Smooth muscle cell (in vitro differentiated cells): ENCODE data around the gene MARCHF5. TPM values are rescaled to one million over a fixed set of nuclear protein-coding genes. Genes with fewer than 3 reads are reported as not detected.

Source experiments
- DNase-seq: peaks from one replicate; lab custom pipeline; 2025; ENCODE audit not compliant: unreplicated experiment; lab: John Stamatoyannopoulos, UW
- H2AFZ ChIP-seq: fragments of 200-600 bp; sonication (generic); 2 replicates; pipeline ENCODE4 v1.6.0; 2016; ENCODE audit warnings: antibody characterized with exemption, low read depth, mild to moderate bottlenecking
- H3F3A ChIP-seq: fragments of 200-600 bp; sonication (generic); 2 replicates; pipeline ENCODE4 v1.6.0; 2017; ENCODE audit warnings: antibody characterized with exemption, low read depth
- H3K27ac ChIP-seq: fragments of 200-600 bp; sonication (generic); 2 replicates; pipeline ENCODE4 v1.5.1; 2016; ENCODE audit warnings: low read depth, mild to moderate bottlenecking
- H3K27me3 ChIP-seq: fragments of 200-600 bp; sonication (generic); 2 replicates; pipeline ENCODE4 v1.6.1; 2016; ENCODE audit warnings: low read depth, mild to moderate bottlenecking
- H3K36me3 ChIP-seq: fragments of 200-600 bp; sonication (generic); 2 replicates; pipeline ENCODE4 v1.5.1; 2016; ENCODE audit warnings: low read depth
- H3K4me1 ChIP-seq: fragments of 200-600 bp; sonication (generic); 2 replicates; pipeline ENCODE4 v1.5.1; 2016; ENCODE audit warnings: low read depth
- H3K4me2 ChIP-seq: fragments of 200-600 bp; sonication (generic); 2 replicates; pipeline ENCODE4 v1.6.0; 2016; ENCODE audit warnings: mild to moderate bottlenecking
- H3K4me3 ChIP-seq: fragments of 200-600 bp; sonication (generic); 2 replicates; pipeline ENCODE4 v1.5.1; 2016; ENCODE audit warnings: mild to moderate bottlenecking
- H3K79me2 ChIP-seq: fragments of 200-600 bp; sonication (generic); 2 replicates; pipeline ENCODE4 v1.6.0; 2016; ENCODE audit warnings: low read depth, mild to moderate bottlenecking
- H3K9ac ChIP-seq: fragments of 200-600 bp; sonication (generic); 2 replicates; pipeline ENCODE4 v1.6.0; 2016; ENCODE audit warnings: low read depth
- H3K9me3 ChIP-seq: fragments of 200-600 bp; sonication (generic); replicated peaks from 2 replicates; pipeline ENCODE4 v1.5.1; 2016; ENCODE audit warnings: low read depth
- H4K20me1 ChIP-seq: fragments of 200-600 bp; sonication (generic); 2 replicates; pipeline ENCODE4 v1.6.0; 2016; ENCODE audit warnings: low read depth
- CTCF ChIP-seq: fragments of 200-600 bp; sonication (generic); IDR thresholded peaks from 2 replicates; pipeline ENCODE4 v1.5.1; 2017; ENCODE audit warnings: borderline replicate concordance, mild to moderate bottlenecking, antibody characterized with exemption; ENCODE audit not compliant: insufficient read depth, poor library complexity, severe bottlenecking
- WGBS: methylation state at CpG from one replicate; pipeline ENCODE4 v1.1.7; 2016; ENCODE audit warnings: low lambda C conversion rate; 5-methylcytosine and 5-hydroxymethylcytosine counted together
- polyA plus RNA-seq: library from polyadenylated mRNA; unstranded; fragments of >200 nt; fragmentation: Nextera tagmentation; extraction: Ambion mirVana; gene quantifications from 2 replicates; pipeline ENCODE4 v1.2.1, GENCODE V29; 2016
- total RNA-seq: library from RNA; depleted of rRNA; stranded (reverse); fragments of >200 nt; gene quantifications from 2 replicates; pipeline ENCODE4 v1.2.3, GENCODE V29; 2014

The MARCHF5 gene
- total and polyA plus RNA-seq, 2 experiments from 2014 or later: 19.6 to 46.8 TPM

GRCh38 chr10:92242910-92243671 is 47.9 kb upstream of the MARCHF5 start:
- peaks cover 19% of the 10 kb centered on the region for H3K4me1 ChIP-seq
- no peaks in the 10 kb centered on the region for H3K36me3 ChIP-seq
- DNase-seq: no peak
- H3K27me3 ChIP-seq: peaks cover 10% of the 10 kb centered on the region
- no peaks in the 10 kb centered on the region for H3K9me3 ChIP-seq
- peak overlapping the region; percentile 83 for H2AFZ ChIP-seq
- H3K27ac ChIP-seq: no peak overlapping the region
- no peaks in the 10 kb centered on the region for H3K79me2 ChIP-seq
- no peaks in the 10 kb centered on the region for H4K20me1 ChIP-seq
- H3K4me3 ChIP-seq: peak overlapping the region; percentile 62
- H3F3A ChIP-seq: peaks cover 6% of the 10 kb centered on the region
- no peak for TF ChIP-seq CTCF
- peak overlapping the region; percentile 42 for H3K9ac ChIP-seq
- peak overlapping the region; percentile 89 for H3K4me2 ChIP-seq
- WGBS: 3% methylated on average over 8 of the region's 8 CpGs

GRCh38 chr10:92244796-92245195 is 46.2 kb upstream of the MARCHF5 start:
- Histone ChIP-seq H3K27me3 (no peaks in the 10 kb centered on the region), H3K4me3 (no peak overlapping the region), H3K9me3 (no peaks in the 10 kb centered on the region), H3K4me2 (no peak overlapping the region), H2AFZ (no peak overlapping the region), H3K9ac (no peak overlapping the region), H3K36me3 (no peaks in the 10 kb centered on the region), H3K27ac (no peak overlapping the region), H4K20me1 (no peaks in the 10 kb centered on the region), H3K79me2 (no peaks in the 10 kb centered on the region), H3K4me1 (peaks cover 13% of the 10 kb centered on the region), H3F3A (peaks cover 6% of the 10 kb centered on the region)
- DNase-seq: no peak
- no peak for TF ChIP-seq CTCF
- 94% methylated on average over 3 of the region's 3 CpGs for WGBS

- Histone ChIP-seq H3K27ac (no peak overlapping the region), H3K9ac (no peak overlapping the region), H4K20me1 (no peaks in the 10 kb centered on the region), H3K27me3 (no peaks in the 10 kb centered on the region), H3K4me1 (no peaks in the 10 kb centered on the region), H3K9me3 (no peaks in the 10 kb centered on the region), H2AFZ (no peak overlapping the region), H3K79me2 (no peaks in the 10 kb centered on the region), H3K36me3 (no peaks in the 10 kb centered on the region), H3K4me3 (no peak overlapping the region), H3K4me2 (no peak overlapping the region), H3F3A (no peaks in the 10 kb centered on the region)
- DNase-seq: no peak
- TF ChIP-seq CTCF: no peak
- 100% methylated on average over 2 of the region's 2 CpGs for WGBS
Measured at GRCh38 chr10:92248566-92248965, 42.4 kb upstream of the MARCHF5 start.

GRCh38 chr10:92263396-92263795 is 27.6 kb upstream of the MARCHF5 start:
- no peak overlapping the region for H3K4me3 ChIP-seq
- H3K27ac ChIP-seq: no peak overlapping the region
- H3K9me3 ChIP-seq: no peaks in the 10 kb centered on the region
- no peak for TF ChIP-seq CTCF
- H3K9ac ChIP-seq: no peak overlapping the region
- no peaks in the 10 kb centered on the region for H3K4me1 ChIP-seq
- 93% methylated on average over 2 of the region's 2 CpGs for whole genome bisulfite sequencing
- H3K36me3 ChIP-seq: no peaks in the 10 kb centered on the region
- no peaks in the 10 kb centered on the region for H3K79me2 ChIP-seq
- no peaks in the 10 kb centered on the region for H4K20me1 ChIP-seq
- no peaks in the 10 kb centered on the region for H3K27me3 ChIP-seq
- H3F3A ChIP-seq: no peaks in the 10 kb centered on the region
- DNase-seq: no peak
- no peak overlapping the region for H2AFZ ChIP-seq
- no peak overlapping the region for H3K4me2 ChIP-seq
